ENCODE measurements around the gene PBX3.

- TF ChIP-seq CTCF (conservative IDR thresholded peaks at IDR 0.05 in 1 of 2, IDR thresholded peaks at IDR 0.05 in 1 of 2; ENCODE audit: extremely low read depth in 1 of 2, insufficient read depth in 1 of 2, low read depth in 1 of 2, low read length in 2 of 2), result no peak
- no peak for TF ChIP-seq EZH2 (IDR thresholded peaks at IDR 0.05; ENCODE audit: borderline replicate concordance, low read length)
These were observed 225.0 kb downstream of the PBX3 start for GRCh38 chr9:125972012-125972729.
